ENCODE data around the gene SMIM29. TPM values are rescaled to one million over a fixed set of nuclear protein-coding genes. Genes with fewer than 3 reads are reported as not detected.
"Not testable (repeated sequence)": the region's sequence is repeated elsewhere in the genome, so short reads cannot be mapped to it uniquely, and the experiment has no call there.

The SMIM29 gene
- total and polyA plus RNA-seq, 5 donors: 17.0 to 34.8 (median 23.9) TPM

GRCh38 chr6:34267746-34268145 lies 18.9 kb upstream of the SMIM29 start:
- ATAC-seq (no peak), DNase-seq (no peak)
- 97% methylated on average over 2 of the region's 2 CpGs for WGBS
- intact Hi-C loops (cut with DNase I): no loop called here
- no peaks in the 10 kb centered on the region for H3K9me3 ChIP-seq (ENCODE audit: control insufficient read depth, low read length)
- no peaks in the 10 kb centered on the region for H3K4me1 ChIP-seq (ENCODE audit: control insufficient read depth, insufficient read depth, low read length)
- no peak overlapping the region for H3K27ac ChIP-seq (ENCODE audit: low read length)
- H3K4me3 ChIP-seq (ENCODE audit: low read length): no peak overlapping the region
- H3K27me3 ChIP-seq (ENCODE audit: control insufficient read depth, insufficient read depth): no peaks in the 10 kb centered on the region

DNA sequence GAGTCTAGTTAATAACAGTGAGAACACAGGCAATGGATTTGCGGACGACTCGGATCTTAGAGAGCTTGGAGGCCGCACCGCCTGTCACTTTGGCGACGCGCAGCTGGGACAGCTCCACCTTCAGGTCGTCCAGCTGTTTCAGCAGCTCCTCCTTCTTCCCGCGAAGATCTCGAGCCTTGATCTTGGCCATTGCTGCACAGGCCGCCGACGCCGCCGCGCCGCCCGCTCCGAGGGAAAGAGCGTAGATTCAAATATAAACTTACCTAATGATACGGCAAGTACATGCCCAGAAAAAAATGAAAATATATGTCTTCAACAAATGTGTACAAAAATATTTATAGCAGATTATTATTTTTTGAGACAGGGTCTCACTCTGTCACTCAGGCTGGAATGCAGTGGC lies 14.7 kb upstream of the SMIM29 start:
- ATAC-seq; intact Hi-C loops (cut with DNase I); H3K27ac ChIP-seq (ENCODE audit: low read length); H3K4me1 ChIP-seq (ENCODE audit: control insufficient read depth, insufficient read depth, low read length); H3K4me3 ChIP-seq (ENCODE audit: low read length); H3K9me3 ChIP-seq (ENCODE audit: control insufficient read depth, low read length); H3K27me3 ChIP-seq (ENCODE audit: control insufficient read depth, insufficient read depth); DNase-seq: not testable (repeated sequence)
- 81% methylated on average over 23 of the region's 23 CpGs for WGBS

DNA sequence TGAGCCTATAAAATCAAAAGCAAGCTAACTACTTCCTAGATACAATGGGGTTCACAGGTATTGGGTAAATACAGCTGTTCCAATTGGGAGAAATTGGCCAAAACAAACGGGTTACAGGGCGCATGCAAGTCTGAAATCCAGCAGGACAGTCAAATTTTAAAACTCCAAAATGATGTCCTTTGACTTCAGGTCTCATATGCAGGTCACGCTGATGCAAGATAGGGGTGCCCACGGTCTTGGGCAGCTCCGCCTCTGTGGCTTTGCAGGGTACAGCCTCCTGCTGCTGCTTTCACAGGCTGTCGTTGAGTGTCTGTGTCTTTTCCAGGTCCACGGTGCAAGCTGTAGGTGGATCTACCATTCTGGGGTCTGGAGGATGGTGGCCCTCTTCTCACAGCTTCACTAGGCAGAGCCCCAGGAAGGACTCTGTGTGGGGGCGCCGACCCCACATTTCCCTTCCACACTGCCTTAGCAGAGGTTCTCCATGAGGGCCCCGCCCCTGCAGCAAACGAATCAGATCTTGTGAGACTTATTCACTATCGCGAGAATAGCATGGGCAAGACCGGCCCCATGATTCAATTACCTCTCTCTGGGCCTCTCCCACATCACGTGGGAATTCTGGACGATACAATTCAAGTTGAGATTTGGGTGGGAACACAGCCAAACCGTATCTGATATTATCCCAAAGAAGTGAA lies 11.9 kb upstream of the SMIM29 start:
- Histone ChIP-seq H3K27ac (ENCODE audit: low read length) (no peak overlapping the region), H3K27me3 (ENCODE audit: control insufficient read depth, insufficient read depth) (no peaks in the 10 kb centered on the region), H3K9me3 (ENCODE audit: control insufficient read depth, low read length) (no peaks in the 10 kb centered on the region), H3K4me3 (ENCODE audit: low read length) (no peak overlapping the region), H3K4me1 (ENCODE audit: control insufficient read depth, insufficient read depth, low read length) (no peaks in the 10 kb centered on the region)
- ATAC-seq (no peak), DNase-seq (no peak)
- intact Hi-C loops (cut with DNase I): no loop called here
- WGBS: 78% methylated on average over 17 of the region's 17 CpGs

GRCh38 chr6:34259529-34260069 lies 10.8 kb upstream of the SMIM29 start:
- DNase-seq: no peak
- no peak overlapping the region for H3K27ac ChIP-seq (ENCODE audit: low read length)
- no peaks in the 10 kb centered on the region for H3K4me1 ChIP-seq (ENCODE audit: control insufficient read depth, insufficient read depth, low read length)
- 81% methylated on average over 6 of the region's 6 CpGs for WGBS
- intact Hi-C loops (cut with DNase I): no loop called here
- no peaks in the 10 kb centered on the region for H3K27me3 ChIP-seq (ENCODE audit: control insufficient read depth, insufficient read depth)
- no peak for ATAC-seq
- no peak overlapping the region for H3K4me3 ChIP-seq (ENCODE audit: low read length)
- no peaks in the 10 kb centered on the region for H3K9me3 ChIP-seq (ENCODE audit: control insufficient read depth, low read length)

GRCh38 chr6:34252395-34252794 lies 3.6 kb upstream of the SMIM29 start:
- intact Hi-C loops (cut with DNase I): loop anchor here in 1 of 4 donors (5.0 kb wide), 1 partner anchor 140 kb away; the partner anchor contains the start of gene NUDT3
- not testable (repeated sequence) for ATAC-seq; H3K4me3 ChIP-seq (ENCODE audit: low read length); H3K9me3 ChIP-seq (ENCODE audit: control insufficient read depth, low read length); H3K27ac ChIP-seq (ENCODE audit: low read length); H3K27me3 ChIP-seq (ENCODE audit: control insufficient read depth, insufficient read depth); H3K4me1 ChIP-seq (ENCODE audit: control insufficient read depth, insufficient read depth, low read length); DNase-seq
- WGBS: 64% methylated on average over 2 of the region's 2 CpGs

DNA sequence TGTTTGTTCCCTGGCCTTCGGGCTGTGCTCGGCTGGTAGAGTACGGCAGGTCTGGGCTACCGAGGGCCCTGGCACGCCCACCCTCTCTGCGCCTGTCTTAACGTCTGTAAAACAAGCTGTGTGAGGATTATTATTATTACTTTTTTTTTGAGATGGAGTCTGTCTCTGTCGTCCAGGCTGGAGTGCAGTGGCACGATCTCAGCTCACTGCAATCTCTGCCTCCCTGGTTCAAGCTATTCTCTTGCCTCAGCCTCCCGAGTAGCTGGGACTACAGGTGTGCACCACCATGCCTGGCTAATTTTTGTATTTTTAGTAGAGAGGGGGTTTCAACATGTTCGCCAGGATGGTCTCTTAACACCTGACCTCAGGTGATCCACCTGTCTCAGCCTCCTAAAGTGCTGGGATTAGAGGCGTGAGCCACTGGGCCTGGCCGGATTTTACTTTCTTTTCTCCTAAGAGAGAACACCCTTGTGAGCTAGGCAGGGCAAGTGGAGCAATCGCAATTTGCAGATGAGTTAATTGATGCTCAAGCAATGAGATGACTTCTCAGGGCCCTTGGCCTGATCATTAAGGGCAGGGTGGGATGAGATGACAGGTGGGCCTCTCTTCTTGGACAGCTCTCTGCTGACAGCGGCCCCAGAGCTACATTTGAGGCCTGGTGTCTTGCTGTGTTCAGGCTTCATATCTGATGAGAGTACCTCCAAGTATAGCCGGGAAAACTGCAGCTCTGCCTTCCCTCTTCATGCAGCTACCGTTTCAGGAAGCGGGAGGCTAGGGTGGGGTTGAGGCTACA lies 859 bp upstream of the SMIM29 start:
- intact Hi-C loops (cut with DNase I): loop anchor here (1.0 to 5.0 kb wide), 5 partner anchors 143 to 168 kb away; partner anchors contain the start of gene NUDT3 (in 3 of the 4)
- 40% methylated on average over 18 of the region's 18 CpGs for WGBS
- Histone ChIP-seq H3K27ac (ENCODE audit: low read length) (peak overlapping the region; percentile 96), H3K4me1 (ENCODE audit: control insufficient read depth, insufficient read depth, low read length) (peaks cover 2% of the 10 kb centered on the region), H3K4me3 (ENCODE audit: low read length) (peak overlapping the region; percentile 82), H3K27me3 (ENCODE audit: control insufficient read depth, insufficient read depth) (no peaks in the 10 kb centered on the region), H3K9me3 (ENCODE audit: control insufficient read depth, low read length) (no peaks in the 10 kb centered on the region)
- DNase-seq (no peak), ATAC-seq (peak; percentile 45 to 56)

DNA sequence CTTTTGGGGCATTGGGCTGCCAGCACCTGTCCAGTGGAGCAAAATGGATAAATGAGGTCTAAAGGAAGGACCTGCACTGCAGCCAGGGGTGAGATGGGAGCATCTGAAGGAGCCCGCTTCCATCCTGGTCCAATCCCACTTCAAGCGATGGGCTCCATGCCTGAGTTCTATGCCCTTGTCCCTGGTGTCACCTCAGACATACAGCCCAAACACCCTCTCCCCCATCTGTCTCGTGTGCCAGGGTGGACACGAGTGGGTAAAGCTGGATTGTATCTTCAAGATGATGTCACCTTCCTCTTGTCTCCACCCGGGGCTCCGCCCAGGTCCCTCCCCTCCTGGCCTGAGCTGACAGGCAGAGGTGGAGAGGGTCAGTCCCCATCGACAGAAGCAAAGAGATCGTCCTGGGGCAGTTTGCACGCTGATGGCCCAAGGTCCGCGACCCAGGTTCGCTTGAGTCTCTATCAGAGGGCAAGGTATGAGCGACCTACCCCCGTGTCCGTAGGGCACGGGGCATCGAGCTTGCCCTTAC lies 544 bp downstream of the SMIM29 start:
- peak overlapping the region; percentile 75 for H3K4me3 ChIP-seq (ENCODE audit: low read length)
- peak; percentile 77 to 90 (median 89) for DNase-seq
- peak; percentile 61 for ATAC-seq
- H3K27me3 ChIP-seq (ENCODE audit: control insufficient read depth, insufficient read depth): no peaks in the 10 kb centered on the region
- 10% methylated on average over 17 of the region's 17 CpGs for WGBS
- H3K27ac ChIP-seq (ENCODE audit: low read length): peak overlapping the region; percentile 81
- intact Hi-C loops (cut with DNase I): loop anchor here (2.0 to 5.0 kb wide), 4 partner anchors 144 to 169 kb away; partner anchors contain the start of gene NUDT3 (in 2 of the 4)
- H3K9me3 ChIP-seq (ENCODE audit: control insufficient read depth, low read length): no peaks in the 10 kb centered on the region
- peaks cover 2% of the 10 kb centered on the region for H3K4me1 ChIP-seq (ENCODE audit: control insufficient read depth, insufficient read depth, low read length)

- H3K4me1 ChIP-seq (ENCODE audit: control insufficient read depth, insufficient read depth, low read length): peaks cover 2% of the 10 kb centered on the region
- DNase-seq: no peak
- H3K27me3 ChIP-seq (ENCODE audit: control insufficient read depth, insufficient read depth): no peaks in the 10 kb centered on the region
- H3K4me3 ChIP-seq (ENCODE audit: low read length): no peak overlapping the region
- ATAC-seq: no peak
- H3K27ac ChIP-seq (ENCODE audit: low read length): peak overlapping the region; percentile 81
- no peaks in the 10 kb centered on the region for H3K9me3 ChIP-seq (ENCODE audit: control insufficient read depth, low read length)
- 90% methylated on average over 6 of the region's 6 CpGs for WGBS
- intact Hi-C loops (cut with DNase I): loop anchor here (2.0 to 5.0 kb wide), 4 partner anchors 145 to 170 kb away; partner anchors contain the start of gene NUDT3 (in 2 of the 4)
Measured at GRCh38 chr6:34247481-34248197, 1.2 kb downstream of the SMIM29 start.

- Histone ChIP-seq H3K9me3 (ENCODE audit: control insufficient read depth, low read length) (no peaks in the 10 kb centered on the region), H3K27ac (ENCODE audit: low read length) (no peak overlapping the region), H3K4me1 (ENCODE audit: control insufficient read depth, insufficient read depth, low read length) (peaks cover 2% of the 10 kb centered on the region), H3K27me3 (ENCODE audit: control insufficient read depth, insufficient read depth) (no peaks in the 10 kb centered on the region), H3K4me3 (ENCODE audit: low read length) (no peak overlapping the region)
- ATAC-seq: no peak
- peak; percentile 35 to 75 (median 62) for DNase-seq
- 81% methylated on average over 8 of the region's 8 CpGs for WGBS
- intact Hi-C loops (cut with DNase I): loop anchor here in 2 of 4 donors (5.0 kb wide), 2 partner anchors 146 to 171 kb away; partner anchors contain the start of gene NUDT3 (in 1 of the 2)
Measured at GRCh38 chr6:34246563-34247391, 2.0 kb downstream of the SMIM29 start.

GRCh38 chr6:34246249-34246562 lies 2.6 kb downstream of the SMIM29 start:
- Histone ChIP-seq H3K27ac (ENCODE audit: low read length) (no peak overlapping the region), H3K4me1 (ENCODE audit: control insufficient read depth, insufficient read depth, low read length) (peaks cover 2% of the 10 kb centered on the region), H3K27me3 (ENCODE audit: control insufficient read depth, insufficient read depth) (no peaks in the 10 kb centered on the region), H3K4me3 (ENCODE audit: low read length) (no peak overlapping the region), H3K9me3 (ENCODE audit: control insufficient read depth, low read length) (no peaks in the 10 kb centered on the region)
- no peak for DNase-seq
- intact Hi-C loops (cut with DNase I): loop anchor here in 2 of 4 donors (5.0 kb wide), 2 partner anchors 146 to 171 kb away; partner anchors contain the start of gene NUDT3 (in 1 of the 2)
- 70% methylated on average over 2 of the region's 2 CpGs for WGBS
- ATAC-seq: no peak

Data from right cardiac atrium (tissue), 5 donors.